UCSD-AML1 (cell line): ENCODE data around the gene PDCD7.
A peak's percentile ranks its signal among the peaks of the same experiment; 100 is the strongest.
"Not testable (repeated sequence)": the region's sequence is repeated elsewhere in the genome, so short reads cannot be mapped to it uniquely, and the experiment has no call there.

Experiments used
- DNase-seq: peaks from one replicate; lab custom pipeline; 2025; ENCODE audit not compliant: unreplicated experiment; lab: John Stamatoyannopoulos, UW

PDCD7 gene

GRCh38 chr15:65075607-65076395 is 57.8 kb downstream of the PDCD7 start:
- DNase-seq, result not testable (repeated sequence)

- not testable (repeated sequence) for DNase-seq
These were observed 58.7 kb downstream of the PDCD7 start for GRCh38 chr15:65074946-65075345.

- no peak for DNase-seq
These were observed 61.0 kb downstream of the PDCD7 start for GRCh38 chr15:65072617-65073016.

GRCh38 chr15:65072027-65072426 is 61.6 kb downstream of the PDCD7 start:
- peak; percentile 37 for DNase-seq

GRCh38 chr15:65071381-65071811 is 62.2 kb downstream of the PDCD7 start:
- no peak for DNase-seq

- no peak for DNase-seq
These were observed 63.6 kb downstream of the PDCD7 start for GRCh38 chr15:65069779-65070546.

GRCh38 chr15:65069179-65069578 is 64.4 kb downstream of the PDCD7 start:
- no peak for DNase-seq

- DNase-seq, result no peak
These were observed 65.2 kb downstream of the PDCD7 start for GRCh38 chr15:65068403-65068788.

GRCh38 chr15:65067645-65068402 is 65.8 kb downstream of the PDCD7 start, which contains the start of gene RASL12:
Gene RASL12, minus strand, starts transcription at chr15:65067991. Its CDS starts 156 bp downstream, at chr15:65067835.
- DNase-seq, result no peak
